Urinary bladder (tissue), 4 donors: ENCODE measurements around the gene RXFP1. TPM values are rescaled to one million over a fixed set of nuclear protein-coding genes. Genes with fewer than 3 reads are reported as not detected.

Experiments
- DNase-seq: peaks from one replicate; pipeline ENCODE4 v3.0.0-alpha.2; 2015; ENCODE audit errors: extremely low spot score
- H3K27ac ChIP-seq: one replicate; pipeline ENCODE4 v1.5.1; 2013; ENCODE audit warnings: low read depth, mild to moderate bottlenecking, moderate library complexity
- H3K36me3 ChIP-seq: one replicate; pipeline ENCODE4 v1.6.1; 2013; ENCODE audit warnings: mild to moderate bottlenecking, moderate library complexity; ENCODE audit not compliant: insufficient read depth
- H3K4me1 ChIP-seq: one replicate; pipeline ENCODE4 v1.6.1; 2013; ENCODE audit warnings: mild to moderate bottlenecking, moderate library complexity; ENCODE audit not compliant: insufficient read depth
- H3K4me3 ChIP-seq: one replicate; pipeline ENCODE4 v1.5.1; 2013; ENCODE audit warnings: low read depth, low read length
- WGBS: extraction: QIAGEN DNeasy Blood & Tissue Kit; methylation state at CpG from one replicate; pipeline ENCODE4 v1.1.7; 2013; 5-methylcytosine and 5-hydroxymethylcytosine counted together
- polyA plus RNA-seq: library from polyadenylated mRNA; stranded (reverse); fragments of 200-250 nt; gene quantifications from one replicate; pipeline ENCODE4 v1.2.3, GENCODE V29; 2013
- total RNA-seq: library from RNA; depleted of rRNA; stranded (reverse); fragments of >200 nt; gene quantifications from one replicate; pipeline ENCODE4 v1.2.3, GENCODE V29; 2014
- donor health status: healthy with polysubstance abuse.
- donor health status: healthy.

RXFP1 gene
- total and polyA plus RNA-seq, 2 donors: 0.03 to 1.2 TPM

- Histone ChIP-seq H3K27ac (no peak overlapping the region), H3K4me3 (no peak overlapping the region), H3K36me3 (no peaks in the 10 kb centered on the region), H3K4me1 (no peaks in the 10 kb centered on the region)
- WGBS: 83% methylated on average over 7 of the region's 7 CpGs
- DNase-seq: no peak
Measured at GRCh38 chr4:158572608-158573007, 50.9 kb downstream of the RXFP1 start.

- H3K4me3 ChIP-seq: no peak overlapping the region
- H3K36me3 ChIP-seq: no peaks in the 10 kb centered on the region
- no peak for DNase-seq
- H3K4me1 ChIP-seq: no peaks in the 10 kb centered on the region
- 19% methylated on average over 1 of the region's 1 CpG for WGBS
- H3K27ac ChIP-seq: no peak overlapping the region
Measured at GRCh38 chr4:158578476-158578875, 56.8 kb downstream of the RXFP1 start.

DNA sequence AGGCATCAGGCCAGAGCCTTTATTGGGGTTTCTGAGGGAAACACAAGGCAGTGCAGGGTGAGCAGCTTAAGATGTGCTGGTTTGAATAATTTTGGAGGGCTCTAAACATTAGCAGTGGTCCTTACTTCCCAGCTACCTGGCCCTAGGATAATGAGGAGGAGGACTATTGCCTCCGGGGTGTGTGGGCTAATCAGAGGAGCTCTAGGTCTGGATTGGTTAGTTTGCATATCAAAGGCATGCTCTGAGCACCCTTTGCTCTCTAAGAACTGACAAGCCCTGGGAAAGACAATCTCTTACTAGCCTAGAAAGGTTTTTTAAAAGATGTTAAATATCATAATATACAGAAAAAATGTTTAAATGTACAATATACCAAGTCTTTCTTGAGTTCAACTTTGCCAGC is 58.4 kb downstream of the RXFP1 start:
- DNase-seq: no peak
- WGBS: 22% methylated on average over 1 of the region's 1 CpG
- H3K4me3 ChIP-seq: no peak overlapping the region

GRCh38 chr4:158581161-158581560 is 59.5 kb downstream of the RXFP1 start:
- no peak overlapping the region for H3K4me3 ChIP-seq
- no peaks in the 10 kb centered on the region for H3K4me1 ChIP-seq
- H3K27ac ChIP-seq: no peak overlapping the region
- DNase-seq: no peak
- no peaks in the 10 kb centered on the region for H3K36me3 ChIP-seq

More for the DNA sequence above, 58.4 kb downstream of the RXFP1 start:
- Histone ChIP-seq H3K4me1 (no peaks in the 10 kb centered on the region), H3K27ac (no peak overlapping the region), H3K36me3 (no peaks in the 10 kb centered on the region)

GRCh38 chr4:158586881-158587280 is 65.2 kb downstream of the RXFP1 start:
- WGBS: 88% methylated on average over 4 of the region's 4 CpGs

DNA sequence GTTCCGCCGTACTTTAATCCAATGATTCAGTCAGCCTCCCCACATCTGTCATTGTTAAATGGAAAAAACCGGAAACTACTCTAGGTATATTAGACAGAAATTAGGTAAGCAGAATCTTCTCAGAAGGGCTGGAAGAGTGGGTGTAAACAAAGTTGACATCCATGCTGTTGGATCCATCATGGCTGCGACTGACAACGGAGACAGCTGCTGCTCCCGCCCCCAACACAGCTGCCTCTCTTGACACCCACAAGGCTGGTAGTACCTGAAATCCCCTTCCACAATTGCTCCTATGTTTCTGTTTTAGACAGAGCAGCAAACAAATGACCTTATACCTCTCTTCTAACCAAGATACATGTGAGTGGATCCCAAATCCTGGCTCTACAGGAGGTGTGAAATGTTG is 66.6 kb downstream of the RXFP1 start:
- no peak for DNase-seq
- no peak overlapping the region for H3K27ac ChIP-seq
- WGBS: 95% methylated on average over 6 of the region's 6 CpGs
- H3K36me3 ChIP-seq: no peaks in the 10 kb centered on the region
- H3K4me3 ChIP-seq: no peak overlapping the region
- H3K4me1 ChIP-seq: no peaks in the 10 kb centered on the region

More at GRCh38 chr4:158586881-158587280, 65.2 kb downstream of the RXFP1 start:
- no peak overlapping the region for H3K4me3 ChIP-seq
- H3K36me3 ChIP-seq: no peaks in the 10 kb centered on the region
- H3K4me1 ChIP-seq: no peaks in the 10 kb centered on the region
- no peak overlapping the region for H3K27ac ChIP-seq
- DNase-seq: no peak

GRCh38 chr4:158588777-158589176 is 67.1 kb downstream of the RXFP1 start:
- no peaks in the 10 kb centered on the region for H3K36me3 ChIP-seq
- no peak overlapping the region for H3K4me3 ChIP-seq
- DNase-seq: no peak
- no peaks in the 10 kb centered on the region for H3K4me1 ChIP-seq
- H3K27ac ChIP-seq: no peak overlapping the region
- 82% methylated on average over 5 of the region's 5 CpGs for WGBS

DNA sequence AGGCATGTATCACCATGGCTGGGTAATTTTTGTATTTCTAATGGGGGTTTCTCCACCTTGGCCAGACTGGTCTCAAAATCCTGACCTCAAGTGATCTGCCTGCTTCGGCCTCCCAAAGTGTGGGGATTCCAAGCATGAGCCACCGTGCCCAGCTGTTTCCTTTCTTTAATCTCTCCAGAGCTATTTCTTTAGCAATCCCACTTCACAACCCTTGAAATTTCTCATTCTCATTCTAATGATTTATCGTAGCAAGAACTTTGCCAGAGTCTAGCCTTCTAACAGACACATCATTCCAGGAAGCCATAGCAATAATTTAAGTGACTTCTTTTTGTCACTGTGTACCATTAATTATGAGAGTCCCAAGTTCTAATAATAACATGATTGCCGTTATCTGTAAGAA is 68.6 kb downstream of the RXFP1 start:
- 53% methylated on average over 4 of the region's 4 CpGs for WGBS
- Histone ChIP-seq H3K36me3 (no peaks in the 10 kb centered on the region), H3K4me3 (no peak overlapping the region), H3K4me1 (no peaks in the 10 kb centered on the region), H3K27ac (no peak overlapping the region)
- no peak for DNase-seq

- Histone ChIP-seq H3K36me3 (no peaks in the 10 kb centered on the region), H3K27ac (no peak overlapping the region), H3K4me1 (no peaks in the 10 kb centered on the region), H3K4me3 (no peak overlapping the region)
- DNase-seq: no peak
- 87% methylated on average over 3 of the region's 3 CpGs for WGBS
Measured at GRCh38 chr4:158590824-158591223, 69.1 kb downstream of the RXFP1 start.

- Histone ChIP-seq H3K36me3 (no peaks in the 10 kb centered on the region), H3K27ac (no peak overlapping the region), H3K4me1 (no peaks in the 10 kb centered on the region), H3K4me3 (no peak overlapping the region)
- 49% methylated on average over 5 of the region's 5 CpGs for WGBS
- DNase-seq: no peak
Measured at GRCh38 chr4:158597879-158598596, 76.4 kb downstream of the RXFP1 start.

GRCh38 chr4:158599150-158599549 is 77.5 kb downstream of the RXFP1 start:
- H3K27ac ChIP-seq: no peak overlapping the region
- H3K4me1 ChIP-seq: no peaks in the 10 kb centered on the region
- H3K4me3 ChIP-seq: no peak overlapping the region
- 65% methylated on average over 4 of the region's 4 CpGs for WGBS
- DNase-seq: no peak
- no peaks in the 10 kb centered on the region for H3K36me3 ChIP-seq

- Histone ChIP-seq H3K36me3 (no peaks in the 10 kb centered on the region), H3K4me1 (no peaks in the 10 kb centered on the region), H3K4me3 (no peak overlapping the region), H3K27ac (no peak overlapping the region)
- WGBS: 82% methylated on average over 3 of the region's 3 CpGs
- DNase-seq: no peak
Measured at GRCh38 chr4:158599765-158600498, 78.2 kb downstream of the RXFP1 start.

DNA sequence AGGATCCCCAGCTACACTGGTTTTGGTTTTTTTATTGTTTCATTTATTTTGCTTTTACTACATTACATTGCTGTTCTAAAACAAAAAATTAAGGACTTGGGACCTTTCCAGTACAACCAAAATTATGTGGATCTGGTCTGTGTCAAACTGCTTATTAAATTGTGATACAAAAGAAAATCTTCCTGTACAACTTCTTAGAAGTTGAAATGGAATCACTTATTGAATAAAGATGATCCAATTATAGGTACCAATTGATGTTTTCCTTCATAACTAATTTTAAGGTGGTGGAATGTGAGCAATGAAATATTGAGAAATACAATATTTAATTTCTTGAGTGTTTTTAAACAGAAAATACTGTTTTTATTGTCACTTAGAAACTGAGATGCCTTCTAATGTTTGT is 82.7 kb downstream of the RXFP1 start:
- DNase-seq: no peak
- H3K27ac ChIP-seq: no peak overlapping the region
- H3K4me1 ChIP-seq: no peaks in the 10 kb centered on the region
- no peaks in the 10 kb centered on the region for H3K36me3 ChIP-seq
- no peak overlapping the region for H3K4me3 ChIP-seq

GRCh38 chr4:158605393-158605792 is 83.7 kb downstream of the RXFP1 start:
- Histone ChIP-seq H3K27ac (no peak overlapping the region), H3K36me3 (no peaks in the 10 kb centered on the region), H3K4me3 (no peak overlapping the region), H3K4me1 (no peaks in the 10 kb centered on the region)
- DNase-seq: no peak
- WGBS: 78% methylated on average over 6 of the region's 6 CpGs
